CD4-positive, alpha-beta T cell treated with Interleukin-15 for 4 hours (primary cell): ENCODE measurements around the gene ATP12A.

Experiments
- DNase-seq: peaks from one replicate; pipeline ENCODE4 v3.0.0-alpha.2; 2020; ENCODE audit warnings: low spot score

Gene ATP12A

GRCh38 chr13:24680258-24680920 lies at the start of gene ATP12A:
Gene ATP12A, plus strand, starts transcription at chr13:24680408. Its CDS starts 336 bp downstream, at chr13:24680744.
- peak; percentile 16 for DNase-seq

GRCh38 chr13:24630851-24631620 lies 49.2 kb upstream of the ATP12A start:
- DNase-seq: no peak

- no peak for DNase-seq
Observed at GRCh38 chr13:24631922-24632321, 48.3 kb upstream of the ATP12A start.

- DNase-seq: no peak
Observed at GRCh38 chr13:24632382-24633121, 47.7 kb upstream of the ATP12A start.

GRCh38 chr13:24636776-24637175 lies 43.4 kb upstream of the ATP12A start:
- DNase-seq: no peak

GRCh38 chr13:24638096-24638495 lies 42.1 kb upstream of the ATP12A start:
- no peak for DNase-seq

GRCh38 chr13:24640752-24641151 lies 39.5 kb upstream of the ATP12A start:
- no peak for DNase-seq

GRCh38 chr13:24642219-24642618 lies 38.0 kb upstream of the ATP12A start:
- DNase-seq: no peak

- no peak for DNase-seq
Observed at GRCh38 chr13:24644036-24644435, 36.2 kb upstream of the ATP12A start.

- DNase-seq: no peak
Observed at GRCh38 chr13:24648271-24648670, 31.9 kb upstream of the ATP12A start.

- DNase-seq: no peak
Observed at GRCh38 chr13:24648983-24649687, 31.1 kb upstream of the ATP12A start.

- no peak for DNase-seq
Observed at GRCh38 chr13:24649688-24650043, 30.5 kb upstream of the ATP12A start.

GRCh38 chr13:24650161-24650560 lies 30.0 kb upstream of the ATP12A start:
- no peak for DNase-seq

GRCh38 chr13:24651718-24652345 lies 28.4 kb upstream of the ATP12A start:
- DNase-seq: no peak

- DNase-seq: no peak
Observed at GRCh38 chr13:24652359-24652758, 27.8 kb upstream of the ATP12A start.

- DNase-seq: no peak
Observed at GRCh38 chr13:24654741-24655140, 25.5 kb upstream of the ATP12A start.

- no peak for DNase-seq
Observed at GRCh38 chr13:24659239-24659638, 21.0 kb upstream of the ATP12A start.

- no peak for DNase-seq
Observed at GRCh38 chr13:24660023-24660741, 20.0 kb upstream of the ATP12A start.

- no peak for DNase-seq
Observed at GRCh38 chr13:24661713-24662112, 18.5 kb upstream of the ATP12A start.

GRCh38 chr13:24662195-24663088 lies 17.8 kb upstream of the ATP12A start:
- DNase-seq: no peak
